GM10266 (cell line): Measurements from ENCODE around the gene MACROD2.

Source experiments
- DNase-seq: peaks from one replicate; pipeline ENCODE4 v3.0.0; 2012; ENCODE audit errors: extremely low spot score
- TF ChIP-seq, protein P1 (sequence below): IDR thresholded peaks from 2 replicates; pipeline ENCODE4 v1.5.1; 2012; ENCODE audit warnings: mild to moderate bottlenecking, low read depth; ENCODE audit not compliant: control insufficient read depth, insufficient read depth; ENCODE audit errors: missing control alignments

MACROD2 gene

DNA sequence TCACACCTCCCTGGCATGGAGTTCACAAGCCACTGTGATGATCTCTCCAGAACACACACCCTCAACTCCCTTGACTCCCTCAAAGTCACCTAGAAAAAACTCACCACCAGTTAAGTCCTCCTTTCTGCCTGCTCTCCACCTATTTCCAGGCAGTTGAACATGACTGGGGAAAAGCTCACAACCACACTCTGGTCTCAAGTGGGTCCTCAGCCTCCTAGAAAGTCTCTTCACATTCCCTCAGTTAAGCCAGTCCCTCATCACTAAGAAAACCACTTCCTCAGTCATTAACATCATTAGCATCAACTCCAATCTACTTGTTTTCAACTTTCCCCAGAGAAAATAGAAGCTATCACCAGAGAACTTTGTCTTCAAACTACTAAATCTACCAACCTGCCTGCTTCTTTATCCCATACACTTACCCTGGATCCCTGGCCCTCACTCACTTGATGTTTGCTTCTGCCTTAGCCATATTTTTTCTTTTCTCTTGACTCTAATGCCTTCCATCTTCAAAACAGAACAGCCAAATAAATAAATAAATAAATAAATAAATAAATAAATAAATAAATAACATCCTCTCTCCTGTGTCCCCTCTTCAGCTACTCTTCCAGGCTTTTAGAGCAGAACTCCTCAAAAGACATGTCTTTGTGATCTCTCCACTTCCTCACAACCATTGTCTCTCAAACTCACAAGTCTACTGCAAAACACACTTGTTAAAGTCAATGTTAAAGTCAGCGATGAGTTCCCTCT, 1084.5 kb downstream of the MACROD2 start:
- DNase-seq = no peak
- TF ChIP-seq, protein P1, sequence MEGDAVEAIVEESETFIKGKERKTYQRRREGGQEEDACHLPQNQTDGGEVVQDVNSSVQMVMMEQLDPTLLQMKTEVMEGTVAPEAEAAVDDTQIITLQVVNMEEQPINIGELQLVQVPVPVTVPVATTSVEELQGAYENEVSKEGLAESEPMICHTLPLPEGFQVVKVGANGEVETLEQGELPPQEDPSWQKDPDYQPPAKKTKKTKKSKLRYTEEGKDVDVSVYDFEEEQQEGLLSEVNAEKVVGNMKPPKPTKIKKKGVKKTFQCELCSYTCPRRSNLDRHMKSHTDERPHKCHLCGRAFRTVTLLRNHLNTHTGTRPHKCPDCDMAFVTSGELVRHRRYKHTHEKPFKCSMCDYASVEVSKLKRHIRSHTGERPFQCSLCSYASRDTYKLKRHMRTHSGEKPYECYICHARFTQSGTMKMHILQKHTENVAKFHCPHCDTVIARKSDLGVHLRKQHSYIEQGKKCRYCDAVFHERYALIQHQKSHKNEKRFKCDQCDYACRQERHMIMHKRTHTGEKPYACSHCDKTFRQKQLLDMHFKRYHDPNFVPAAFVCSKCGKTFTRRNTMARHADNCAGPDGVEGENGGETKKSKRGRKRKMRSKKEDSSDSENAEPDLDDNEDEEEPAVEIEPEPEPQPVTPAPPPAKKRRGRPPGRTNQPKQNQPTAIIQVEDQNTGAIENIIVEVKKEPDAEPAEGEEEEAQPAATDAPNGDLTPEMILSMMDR = no peak

DNA sequence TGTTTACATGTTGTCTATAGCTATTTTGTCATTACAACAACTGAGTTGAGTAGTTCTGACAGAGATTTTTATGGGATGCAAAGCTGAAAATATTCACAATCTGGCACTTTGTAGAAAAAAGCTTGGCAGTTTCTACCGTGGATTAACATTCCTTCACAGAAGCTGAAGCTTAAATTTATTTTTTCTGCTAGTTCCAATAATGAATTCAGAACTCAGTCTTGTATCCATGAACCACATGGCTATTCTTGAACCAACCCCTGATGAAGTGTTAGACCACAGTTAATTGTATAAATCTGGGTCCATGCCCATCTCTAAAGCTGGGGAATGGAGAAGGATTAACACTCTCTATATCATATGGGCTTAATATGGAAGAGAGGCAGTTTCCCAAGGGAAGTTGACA, 1085.9 kb downstream of the MACROD2 start:
- TF ChIP-seq, protein P1 = no peak
- DNase-seq = no peak

DNA sequence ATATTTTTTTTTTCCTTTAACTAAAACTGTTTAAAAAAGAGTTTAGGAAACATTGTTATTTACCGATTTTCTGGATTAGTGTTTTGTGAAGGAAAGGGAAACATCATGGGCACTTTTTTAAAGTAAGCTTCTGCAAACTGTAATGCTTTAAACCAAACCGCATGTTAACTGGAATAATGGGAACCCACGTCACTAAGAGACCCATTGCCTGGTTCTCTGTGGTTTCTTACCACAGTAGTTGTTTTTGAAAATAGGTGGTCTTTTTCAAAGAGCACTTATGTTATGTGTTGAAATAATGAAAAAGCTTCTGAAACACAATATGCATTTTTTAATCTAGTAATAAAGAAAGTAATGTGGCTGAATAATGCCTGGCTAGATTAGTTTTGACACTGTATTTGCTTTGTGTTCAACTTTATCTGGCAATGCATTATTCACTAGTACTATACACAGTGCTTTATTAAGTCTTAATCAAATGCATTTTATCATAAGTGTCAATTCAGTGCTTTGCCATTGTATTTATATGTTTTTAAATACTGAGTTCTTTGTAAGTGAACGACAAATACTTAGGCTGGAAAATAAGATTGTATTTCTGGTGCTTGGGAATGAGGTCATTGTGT, 1096.2 kb downstream of the MACROD2 start:
- DNase-seq = no peak
- TF ChIP-seq, protein P1 = no peak

DNA sequence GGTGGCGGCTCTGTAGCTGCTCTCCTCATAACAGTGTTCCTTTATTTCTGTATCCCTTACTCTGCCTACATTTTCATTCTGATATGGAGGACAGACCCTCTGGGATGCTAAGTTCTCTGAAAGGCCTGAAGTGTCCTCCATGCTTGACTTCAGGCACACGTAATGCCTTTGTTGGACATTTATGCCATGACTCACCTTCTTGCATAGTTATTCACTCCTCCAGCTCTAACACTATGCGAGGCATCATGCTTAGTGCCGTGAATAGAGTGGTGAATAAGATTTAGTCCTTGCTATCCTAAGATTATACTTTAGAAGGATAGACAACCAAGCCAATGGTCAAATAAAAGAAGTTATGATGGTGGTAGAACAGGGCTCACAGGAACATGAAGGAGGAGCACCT, 1103.0 kb downstream of the MACROD2 start:
- no peak for DNase-seq
- TF ChIP-seq, protein P1 = no peak

DNA sequence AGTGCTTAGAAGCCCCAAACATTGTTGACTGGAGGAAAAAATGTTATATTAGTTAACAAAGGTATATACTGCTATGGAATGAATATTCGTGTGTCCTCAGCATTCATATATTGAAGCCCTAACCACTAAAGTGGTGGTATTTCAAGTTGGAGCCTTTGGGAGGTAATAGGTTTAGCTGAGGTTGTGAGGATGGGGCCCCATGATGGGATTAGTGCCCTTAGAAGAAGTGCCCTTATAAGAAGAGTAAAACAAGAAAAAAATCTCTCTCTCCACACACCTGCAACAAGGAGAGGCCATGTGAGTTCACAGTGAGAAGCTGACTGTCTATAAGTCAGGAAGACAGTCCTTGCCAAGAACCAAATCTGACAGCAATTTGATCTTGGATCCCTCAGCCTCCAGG, 1103.8 kb downstream of the MACROD2 start:
- TF ChIP-seq, protein P1 = no peak

DNA sequence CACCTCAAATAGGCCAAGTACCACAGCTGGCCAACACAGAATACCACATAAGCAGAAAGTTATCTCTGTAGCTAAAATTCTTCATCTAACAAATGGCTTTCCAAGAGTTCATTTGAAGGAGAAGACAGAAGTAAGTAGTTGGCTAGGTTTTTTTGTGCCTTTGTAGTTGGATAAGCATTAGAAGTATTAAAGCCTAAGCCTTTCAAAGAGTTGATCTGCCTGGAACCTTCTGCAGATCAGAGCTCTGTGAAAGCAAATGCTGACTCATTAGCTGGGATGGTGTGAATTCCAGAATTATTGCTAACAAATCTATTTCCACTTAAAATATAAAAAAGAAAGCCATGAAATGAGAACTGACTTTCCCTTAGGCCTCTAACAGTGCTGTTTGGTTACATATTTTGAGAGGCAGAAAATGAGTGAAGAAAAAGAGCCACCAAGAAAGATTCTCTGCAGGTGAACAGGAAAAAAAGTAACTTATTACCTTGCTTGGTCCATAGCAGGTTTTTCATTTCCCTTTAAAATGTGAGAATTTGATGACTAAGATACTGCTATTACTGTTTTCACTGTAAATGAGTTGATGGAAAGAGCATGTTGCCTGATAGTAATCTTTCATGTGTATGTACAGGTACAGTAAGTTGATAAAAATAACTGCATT, 1105.3 kb downstream of the MACROD2 start:
- TF ChIP-seq, protein P1 = no peak
- DNase-seq = no peak

More for the DNA sequence above, 1103.8 kb downstream of the MACROD2 start:
- no peak for DNase-seq

DNA sequence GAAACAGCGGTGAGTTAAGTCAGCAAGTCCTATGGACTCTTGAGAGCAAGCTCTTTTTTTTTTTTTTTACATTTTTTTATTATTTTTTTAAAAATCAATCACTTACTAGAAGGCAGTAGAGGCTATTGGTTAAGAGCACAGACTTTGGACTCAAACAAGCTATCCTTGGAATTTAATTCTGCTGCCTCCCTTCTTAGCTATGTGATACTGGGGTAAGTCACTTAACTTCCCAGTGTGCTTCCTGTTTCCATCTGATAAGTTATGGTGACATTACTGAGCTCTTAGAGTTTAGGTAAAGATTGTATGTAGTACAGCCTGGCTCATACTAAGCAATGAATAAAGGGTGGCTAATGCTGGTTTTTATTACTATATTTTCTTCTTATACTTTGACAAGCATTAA, 1112.6 kb downstream of the MACROD2 start:
- no peak for DNase-seq

More for the DNA sequence above, 1112.6 kb downstream of the MACROD2 start:
- TF ChIP-seq, protein P1 = no peak
